ENCODE data around the gene XG. TPM values are rescaled to one million over a fixed set of nuclear protein-coding genes. Genes with fewer than 3 reads are reported as not detected.
A peak's percentile ranks its signal among the peaks of the same experiment; 100 is the strongest.
"Not testable (repeated sequence)": the region's sequence is repeated elsewhere in the genome, so short reads cannot be mapped to it uniquely, and the experiment has no call there.

XG gene, protein sequence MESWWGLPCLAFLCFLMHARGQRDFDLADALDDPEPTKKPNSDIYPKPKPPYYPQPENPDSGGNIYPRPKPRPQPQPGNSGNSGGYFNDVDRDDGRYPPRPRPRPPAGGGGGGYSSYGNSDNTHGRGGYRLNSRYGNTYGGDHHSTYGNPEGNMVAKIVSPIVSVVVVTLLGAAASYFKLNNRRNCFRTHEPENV
- total RNA-seq (0.50 TPM), polyA plus RNA-seq (ENCODE audit: insufficient read depth, low read depth, low replicate concordance) (0.43 TPM)
- long read RNA-seq, donor 1: 0 reads
- long read RNA-seq, donor 2: 0 reads
- long read RNA-seq, donor 3: 0 reads
- long read RNA-seq, donor 4: 0 reads
- long read RNA-seq, donor 5: 0 reads
- long read RNA-seq, donor 6: 0 reads
- long read RNA-seq, donor 7: 0 reads
- long read RNA-seq, donor 8: 0 reads
- long read RNA-seq, donor 9: 0 reads
- long read RNA-seq, donor 10: 0 reads

DNA sequence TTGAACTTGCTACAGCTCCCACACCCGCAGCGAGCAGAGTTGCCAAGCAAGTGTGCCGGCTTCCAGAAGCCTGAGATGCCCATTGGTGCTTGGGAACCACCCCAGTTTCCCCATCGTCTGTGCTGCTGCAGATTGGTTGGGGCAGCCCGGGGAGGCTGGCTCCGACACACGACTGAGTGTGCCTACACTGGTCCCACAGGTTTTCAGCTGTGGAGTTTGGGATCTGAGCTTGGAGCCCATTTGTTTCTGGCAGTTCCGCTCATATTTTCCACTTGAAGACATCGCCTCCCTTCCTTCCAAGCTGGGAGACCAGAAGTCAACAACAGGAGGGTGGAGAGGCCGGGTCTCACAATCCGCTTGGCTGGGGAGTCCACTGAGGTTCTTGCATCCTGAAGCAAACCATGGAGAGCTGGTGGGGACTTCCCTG is at the start of gene XG:
Gene XG, plus strand, starts transcription at position 167 of the 427 bp plus-strand sequence. Its CDS starts 235 bp downstream, at position 402.
- H3K27me3 ChIP-seq (ENCODE audit: control insufficient read depth, insufficient read depth, low read length); H3K4me1 ChIP-seq (ENCODE audit: control insufficient read depth in 2 of 3, insufficient read depth in 2 of 3, low read depth in 1 of 3, low read length in 3 of 3); H3K36me3 ChIP-seq (ENCODE audit: control insufficient read depth in 2 of 3, insufficient read depth in 3 of 3, low read length in 3 of 3); H3K27ac ChIP-seq (ENCODE audit: low read depth in 2 of 2, low read length in 2 of 2); H3K9me3 ChIP-seq (ENCODE audit: control insufficient read depth in 2 of 3, insufficient read depth in 1 of 3, low read length in 3 of 3); H3K4me3 ChIP-seq (ENCODE audit: low read length in 3 of 3); H3K9ac ChIP-seq (ENCODE audit: low read length in 3 of 3); DNase-seq; intact Hi-C loops (cut with DNase I); FAIRE-seq: not testable (repeated sequence)

DNA sequence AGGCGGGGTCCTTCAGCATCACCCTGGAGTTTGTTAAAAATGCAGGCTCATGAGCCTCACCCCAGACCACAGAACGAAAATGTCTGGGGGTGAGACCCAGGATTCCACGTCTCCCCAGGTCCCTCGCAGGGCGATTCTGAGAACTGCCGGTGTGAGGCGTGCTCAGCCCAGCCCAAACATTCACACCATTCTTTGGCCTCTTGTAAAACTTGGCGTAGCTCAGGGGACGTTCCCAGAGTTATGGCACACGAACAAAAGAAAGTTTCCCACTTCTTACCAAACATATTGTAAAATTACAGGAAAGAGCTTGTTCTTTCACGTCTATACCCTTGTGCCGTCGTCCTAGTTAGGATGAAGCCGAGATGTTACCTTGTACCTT is 47.9 kb upstream of the XG start:
- FAIRE-seq (no peak), DNase-seq (no peak)
- Histone ChIP-seq H3K27me3 (ENCODE audit: control insufficient read depth, insufficient read depth, low read length) (no peaks in the 10 kb centered on the region), H3K9ac (ENCODE audit: low read length in 3 of 3) (no peak overlapping the region), H3K4me1 (ENCODE audit: control insufficient read depth in 2 of 3, insufficient read depth in 2 of 3, low read depth in 1 of 3, low read length in 3 of 3) (peaks cover 0 to 18% (median 11%) of the 10 kb centered on the region in 3 donors), H3K9me3 (ENCODE audit: control insufficient read depth in 2 of 3, insufficient read depth in 1 of 3, low read length in 3 of 3) (no peaks in the 10 kb centered on the region), H3K36me3 (ENCODE audit: control insufficient read depth in 2 of 3, insufficient read depth in 3 of 3, low read length in 3 of 3) (no peaks in the 10 kb centered on the region), H3K27ac (ENCODE audit: low read depth in 2 of 2, low read length in 2 of 2) (no peak overlapping the region), H3K4me3 (ENCODE audit: low read length in 3 of 3) (no peak overlapping the region)
- TF ChIP-seq, protein P1, sequence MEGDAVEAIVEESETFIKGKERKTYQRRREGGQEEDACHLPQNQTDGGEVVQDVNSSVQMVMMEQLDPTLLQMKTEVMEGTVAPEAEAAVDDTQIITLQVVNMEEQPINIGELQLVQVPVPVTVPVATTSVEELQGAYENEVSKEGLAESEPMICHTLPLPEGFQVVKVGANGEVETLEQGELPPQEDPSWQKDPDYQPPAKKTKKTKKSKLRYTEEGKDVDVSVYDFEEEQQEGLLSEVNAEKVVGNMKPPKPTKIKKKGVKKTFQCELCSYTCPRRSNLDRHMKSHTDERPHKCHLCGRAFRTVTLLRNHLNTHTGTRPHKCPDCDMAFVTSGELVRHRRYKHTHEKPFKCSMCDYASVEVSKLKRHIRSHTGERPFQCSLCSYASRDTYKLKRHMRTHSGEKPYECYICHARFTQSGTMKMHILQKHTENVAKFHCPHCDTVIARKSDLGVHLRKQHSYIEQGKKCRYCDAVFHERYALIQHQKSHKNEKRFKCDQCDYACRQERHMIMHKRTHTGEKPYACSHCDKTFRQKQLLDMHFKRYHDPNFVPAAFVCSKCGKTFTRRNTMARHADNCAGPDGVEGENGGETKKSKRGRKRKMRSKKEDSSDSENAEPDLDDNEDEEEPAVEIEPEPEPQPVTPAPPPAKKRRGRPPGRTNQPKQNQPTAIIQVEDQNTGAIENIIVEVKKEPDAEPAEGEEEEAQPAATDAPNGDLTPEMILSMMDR (IDR thresholded peaks at IDR 0.05; ENCODE audit: borderline replicate concordance, extremely low read depth, insufficient read depth): no peak
- intact Hi-C loops (cut with DNase I): no loop called here

DNA sequence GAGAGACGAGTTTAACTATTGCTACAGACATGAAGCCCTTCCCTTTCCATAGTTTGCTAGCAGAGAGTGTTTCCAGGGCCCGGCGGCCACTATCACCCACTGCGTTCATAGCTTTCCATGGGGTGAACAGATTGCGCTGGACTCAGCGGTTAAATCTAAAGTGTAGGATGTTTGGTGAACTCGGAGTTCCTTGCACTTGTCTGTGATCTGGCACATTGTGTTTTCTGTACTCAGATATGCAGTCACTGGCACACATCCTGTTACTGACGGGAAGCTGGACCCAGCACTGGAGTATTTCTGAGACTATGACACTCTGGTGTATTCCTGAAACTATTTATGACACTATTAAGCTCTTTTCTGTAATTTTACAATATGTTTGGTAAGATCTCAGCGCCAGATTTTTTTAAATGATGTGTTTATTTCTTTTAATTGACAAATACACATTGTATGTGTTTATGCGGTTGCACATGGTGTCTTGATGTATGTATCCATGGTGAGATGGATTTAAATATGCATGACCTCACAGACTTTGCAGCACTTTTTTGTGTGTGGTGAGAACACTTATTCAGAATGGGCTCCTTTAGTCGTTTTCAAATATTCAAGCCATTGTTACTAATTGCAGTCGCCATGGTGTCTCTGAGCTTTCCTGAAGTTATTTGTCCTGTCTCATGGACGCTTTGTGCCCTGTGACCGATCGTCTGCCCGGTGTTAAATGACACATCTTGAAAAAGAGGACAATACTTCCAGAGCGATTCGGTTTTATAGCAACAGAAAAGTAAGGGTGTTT is 46.6 kb upstream of the XG start:
- Histone ChIP-seq H3K27ac (ENCODE audit: low read depth in 2 of 2, low read length in 2 of 2) (no peak overlapping the region), H3K4me3 (ENCODE audit: low read length in 3 of 3) (no peak overlapping the region), H3K4me1 (ENCODE audit: control insufficient read depth in 2 of 3, insufficient read depth in 2 of 3, low read depth in 1 of 3, low read length in 3 of 3) (peaks cover 0 to 29% (median 11%) of the 10 kb centered on the region in 3 donors), H3K9ac (ENCODE audit: low read length in 3 of 3) (no peak overlapping the region), H3K36me3 (ENCODE audit: control insufficient read depth in 2 of 3, insufficient read depth in 3 of 3, low read length in 3 of 3) (peaks cover 0 to 2% (median 0%) of the 10 kb centered on the region in 3 donors), H3K27me3 (ENCODE audit: control insufficient read depth, insufficient read depth, low read length) (no peaks in the 10 kb centered on the region), H3K9me3 (ENCODE audit: control insufficient read depth in 2 of 3, insufficient read depth in 1 of 3, low read length in 3 of 3) (no peaks in the 10 kb centered on the region)
- no peak for FAIRE-seq
- intact Hi-C loops (cut with DNase I): no loop called here
- TF ChIP-seq, protein P1 (IDR thresholded peaks at IDR 0.05; ENCODE audit: borderline replicate concordance, extremely low read depth, insufficient read depth): no peak
- peak in 2 of 5 donors; percentile 10 to 21 for DNase-seq

DNA sequence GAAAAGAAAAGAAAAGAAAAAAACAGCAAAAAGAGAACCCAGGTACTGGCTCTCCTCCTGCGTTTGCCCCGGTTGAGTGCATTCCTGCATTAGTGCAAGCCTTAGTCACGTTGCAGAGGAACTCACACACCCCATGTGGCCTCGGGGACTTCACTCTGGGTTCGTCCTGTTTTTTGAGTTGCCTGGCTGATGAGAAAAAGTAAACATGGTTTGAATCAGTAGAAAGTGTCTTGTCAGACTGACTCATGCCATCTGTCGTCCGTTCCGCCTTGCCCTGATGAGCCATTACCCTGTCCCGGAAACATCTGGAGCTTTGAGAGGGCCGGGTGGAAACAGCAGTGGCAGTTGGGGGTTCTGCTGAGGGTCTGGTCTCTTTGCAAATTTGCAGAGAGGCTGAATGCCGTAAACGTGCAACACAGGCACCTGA is 44.5 kb upstream of the XG start:
- H3K27ac ChIP-seq (ENCODE audit: low read depth in 2 of 2, low read length in 2 of 2): no peak overlapping the region
- peaks cover 0 to 29% (median 11%) of the 10 kb centered on the region in 3 donors for H3K4me1 ChIP-seq (ENCODE audit: control insufficient read depth in 2 of 3, insufficient read depth in 2 of 3, low read depth in 1 of 3, low read length in 3 of 3)
- H3K9me3 ChIP-seq (ENCODE audit: control insufficient read depth in 2 of 3, insufficient read depth in 1 of 3, low read length in 3 of 3): no peaks in the 10 kb centered on the region
- intact Hi-C loops (cut with DNase I): no loop called here
- H3K27me3 ChIP-seq (ENCODE audit: control insufficient read depth, insufficient read depth, low read length): no peaks in the 10 kb centered on the region
- DNase-seq (peak; percentile 70 to 92 (median 82)), FAIRE-seq (no peak)
- H3K36me3 ChIP-seq (ENCODE audit: control insufficient read depth in 2 of 3, insufficient read depth in 3 of 3, low read length in 3 of 3): peaks cover 0 to 2% (median under 1%) of the 10 kb centered on the region in 3 donors
- H3K9ac ChIP-seq (ENCODE audit: low read length in 3 of 3): no peak overlapping the region
- TF ChIP-seq, protein P1 (IDR thresholded peaks at IDR 0.05; ENCODE audit: borderline replicate concordance, extremely low read depth, insufficient read depth): no peak
- H3K4me3 ChIP-seq (ENCODE audit: low read length in 3 of 3): peak overlapping the region in 1 of 3 donors; percentile 15
